GM20000 (cell line): ENCODE data around the gene VGLL4.
"Not testable (repeated sequence)": the region's sequence is repeated elsewhere in the genome, so short reads cannot be mapped to it uniquely, and the experiment has no call there.

Experiments
- DNase-seq: peaks from one replicate; pipeline ENCODE4 v3.0.0; 2012; ENCODE audit warnings: low spot score
- CTCF ChIP-seq: IDR thresholded peaks from 2 replicates; pipeline ENCODE4 v1.5.1; 2012; ENCODE audit warnings: mild to moderate bottlenecking, control low read depth; ENCODE audit errors: extremely low read depth, missing control alignments

VGLL4 gene

GRCh38 chr3:11600501-11601282 is 43.0 kb downstream of the VGLL4 start:
- TF ChIP-seq CTCF, result no peak
- no peak for DNase-seq

- DNase-seq, result no peak
- no peak for TF ChIP-seq CTCF
Observed at GRCh38 chr3:11596387-11596786, 47.3 kb downstream of the VGLL4 start.

GRCh38 chr3:11595024-11595423 is 48.7 kb downstream of the VGLL4 start:
- not testable (repeated sequence) for DNase-seq

- DNase-seq, result no peak
- no peak for TF ChIP-seq CTCF
Observed at GRCh38 chr3:11593318-11594034, 50.2 kb downstream of the VGLL4 start.

GRCh38 chr3:11592445-11593298 is 51.0 kb downstream of the VGLL4 start:
- TF ChIP-seq CTCF, result no peak
- no peak for DNase-seq

- no peak for TF ChIP-seq CTCF
- no peak for DNase-seq
Observed at GRCh38 chr3:11591391-11592282, 52.1 kb downstream of the VGLL4 start.

GRCh38 chr3:11591002-11591355 is 52.7 kb downstream of the VGLL4 start:
- DNase-seq, result no peak
- TF ChIP-seq CTCF, result no peak
